NB4 (cell line): ENCODE data around the gene PTPN5.

ENCODE experiments used
- CTCF ChIP-seq: IDR thresholded peaks from one replicate; pipeline ENCODE4 v1.5.1; 2012; ENCODE audit warnings: low read depth, low read length
- POLR2A ChIP-seq: IDR thresholded peaks from 2 replicates; pipeline ENCODE4 v1.6.1; 2011; ENCODE audit warnings: mild to moderate bottlenecking; ENCODE audit not compliant: insufficient read length; ENCODE audit errors: extremely low read depth

GRCh38 chr11:18745251-18745650 is 46.3 kb downstream of the PTPN5 start:
- TF ChIP-seq POLR2A = no peak
- TF ChIP-seq CTCF = no peak
